GM21423 (cell line): Measurements from ENCODE around the gene MUL1.
A peak's percentile ranks its signal among the peaks of the same experiment; 100 is the strongest.
"Not testable (repeated sequence)": the region's sequence is repeated elsewhere in the genome, so short reads cannot be mapped to it uniquely, and the experiment has no call there.

Experiments used
- ATAC-seq: cut with Tn5 transposase; IDR thresholded peaks from one replicate; pipeline ENCODE4 v1.9.1; 2021; ENCODE audit warnings: mild to moderate bottlenecking, moderate library complexity; ENCODE audit not compliant: unreplicated experiment

Gene MUL1

GRCh38 chr1:20507564-20508410, at the start of gene MUL1:
Gene MUL1 (minus strand): TSS chr1:20508151. CDS start chr1:20508024, 127 bp downstream.
- peak; percentile 85 for ATAC-seq

- no peak for ATAC-seq
Observed at GRCh38 chr1:20555758-20556120, 47.8 kb upstream of the MUL1 start.

GRCh38 chr1:20555025-20555757, 47.2 kb upstream of the MUL1 start:
- no peak for ATAC-seq

GRCh38 chr1:20552728-20553445, 44.9 kb upstream of the MUL1 start:
- ATAC-seq: no peak

GRCh38 chr1:20551945-20552727, 44.2 kb upstream of the MUL1 start, which contains the start of gene FAM43B:
Gene FAM43B (plus strand): TSS chr1:20552573. CDS start chr1:20552974, 401 bp downstream.
- ATAC-seq: no peak

- no peak for ATAC-seq
Observed at GRCh38 chr1:20551161-20551560, 43.2 kb upstream of the MUL1 start.

- ATAC-seq: no peak
Observed at GRCh38 chr1:20546637-20547036, 38.7 kb upstream of the MUL1 start.

GRCh38 chr1:20540281-20540680, 32.3 kb upstream of the MUL1 start:
- ATAC-seq: no peak

GRCh38 chr1:20538760-20539551, 31.0 kb upstream of the MUL1 start:
- no peak for ATAC-seq

- no peak for ATAC-seq
Observed at GRCh38 chr1:20538227-20538626, 30.3 kb upstream of the MUL1 start.

- no peak for ATAC-seq
Observed at GRCh38 chr1:20534659-20535417, 26.9 kb upstream of the MUL1 start.

- no peak for ATAC-seq
Observed at GRCh38 chr1:20533635-20534034, 25.7 kb upstream of the MUL1 start.

- ATAC-seq: no peak
Observed at GRCh38 chr1:20530901-20531300, 22.9 kb upstream of the MUL1 start.

GRCh38 chr1:20530306-20530705, 22.4 kb upstream of the MUL1 start:
- ATAC-seq: no peak

- no peak for ATAC-seq
Observed at GRCh38 chr1:20528221-20528620, 20.3 kb upstream of the MUL1 start.

- no peak for ATAC-seq
Observed at GRCh38 chr1:20526267-20526666, 18.3 kb upstream of the MUL1 start.

- ATAC-seq: no peak
Observed at GRCh38 chr1:20521960-20522861, 14.3 kb upstream of the MUL1 start.

- ATAC-seq: not testable (repeated sequence)
Observed at GRCh38 chr1:20519609-20520262, 11.8 kb upstream of the MUL1 start.
